Right atrium auricular region (tissue), 2 donors: ENCODE data around the gene ZP1. TPM values are rescaled to one million over a fixed set of nuclear protein-coding genes. Genes with fewer than 3 reads are reported as not detected.
"Not testable (repeated sequence)": the region's sequence is repeated elsewhere in the genome, so short reads cannot be mapped to it uniquely, and the experiment has no call there.

ENCODE experiments used
- DNase-seq: peaks from one replicate; pipeline ENCODE4 v3.0.0-alpha.2; 2019; ENCODE audit warnings: low spot score
- H3K27ac ChIP-seq, 2 donors: fragments of 200-600 bp; sonication (generic); 1 replicate in 1 of 2; 2 replicates in 1 of 2; pipeline ENCODE4 v1.5.1; 2016 to 2019
- H3K27me3 ChIP-seq, 2 donors: fragments of 200-600 bp; sonication (generic); one replicate each; pipeline versions ENCODE4 v1.5.1 to v1.6.0; 2017 to 2019
- H3K36me3 ChIP-seq: fragments of 200-600 bp; sonication (generic); one replicate; pipeline ENCODE4 v1.5.1; 2016
- H3K4me1 ChIP-seq, 2 donors: fragments of 200-600 bp; sonication (generic); one replicate each; pipeline versions ENCODE4 v1.5.1 to v1.6.0; 2017 to 2019
- H3K4me3 ChIP-seq, 2 donors: fragments of 200-600 bp; sonication (generic); 1 replicate in 1 of 2; 2 replicates in 1 of 2; pipeline ENCODE4 v1.5.1; 2017 to 2019; ENCODE audit warnings: mild to moderate bottlenecking in 1 of 2, moderate library complexity in 1 of 2
- H3K9me3 ChIP-seq, 2 donors: fragments of 200-600 bp; sonication (generic); one replicate each; pipeline ENCODE4 v1.5.1; 2019
- CTCF ChIP-seq, 2 donors: fragments of 200-600 bp; sonication (generic); IDR thresholded peaks; one replicate each; pipeline ENCODE4 v1.5.1; 2019; ENCODE audit warnings: antibody characterized with exemption in 2 of 2
- total RNA-seq, 2 donors: library from RNA; depleted of rRNA; stranded (reverse); fragments of >200 nt; gene quantifications; one replicate each; pipeline ENCODE4 v1.1.0, GENCODE V29; 2016

Gene ZP1
- total RNA-seq, 2 donors from 2014 or later = not detected

GRCh38 chr11:60905551-60906113, 38.3 kb downstream of the ZP1 start:
- peaks cover 0 to 27% of the 10 kb centered on the region in 2 donors for H3K4me1 ChIP-seq
- H3K36me3 ChIP-seq = peaks cover 26% of the 10 kb centered on the region
- no peaks in the 10 kb centered on the region for H3K27me3 ChIP-seq
- peak overlapping the region; percentile 92 to 100 for H3K4me3 ChIP-seq
- no peaks in the 10 kb centered on the region for H3K9me3 ChIP-seq
- no peak for DNase-seq
- TF ChIP-seq CTCF (IDR thresholded peaks at IDR 0.05) = no peak
- H3K27ac ChIP-seq = peak overlapping the region; percentile 89 to 97

- Histone ChIP-seq H3K27me3 (no peaks in the 10 kb centered on the region), H3K4me1 (peaks cover 0 to 33% of the 10 kb centered on the region in 2 donors), H3K4me3 (peak within 1 kb of the TSS; percentile 92 to 100), H3K36me3 (peaks cover 19% of the 10 kb centered on the region), H3K9me3 (no peaks in the 10 kb centered on the region), H3K27ac (peak within 1 kb of the TSS; percentile 89 to 97)
- peak; percentile 97 for DNase-seq
- TF ChIP-seq CTCF (IDR thresholded peaks at IDR 0.05) = no peak
These were observed 39.0 kb downstream of the ZP1 start, which contains the start of gene PRPF19 for GRCh38 chr11:60906132-60906972. PRPF19 (minus strand) TSS chr11:60906585; CDS start chr11:60906382, 203 bp downstream.

- no peaks in the 10 kb centered on the region for H3K36me3 ChIP-seq
- H3K9me3 ChIP-seq = no peaks in the 10 kb centered on the region
- DNase-seq = no peak
- no peak overlapping the region for H3K27ac ChIP-seq
- H3K4me1 ChIP-seq = peaks cover 0 to 49% of the 10 kb centered on the region in 2 donors
- no peak overlapping the region for H3K4me3 ChIP-seq
- H3K27me3 ChIP-seq = no peaks in the 10 kb centered on the region
- no peak for TF ChIP-seq CTCF (IDR thresholded peaks at IDR 0.05)
These were observed 41.5 kb downstream of the ZP1 start for GRCh38 chr11:60908803-60909202.

- not testable (repeated sequence) for H3K9me3 ChIP-seq, DNase-seq, H3K4me3 ChIP-seq, H3K27ac ChIP-seq, H3K36me3 ChIP-seq, H3K27me3 ChIP-seq
- H3K4me1 ChIP-seq = peaks cover 0 to 42% of the 10 kb centered on the region in 2 donors
These were observed 42.4 kb downstream of the ZP1 start for GRCh38 chr11:60909680-60910280.

GRCh38 chr11:60910281-60910687, 42.9 kb downstream of the ZP1 start:
- H3K27me3 ChIP-seq = no peaks in the 10 kb centered on the region
- H3K4me1 ChIP-seq = peaks cover 0 to 42% of the 10 kb centered on the region in 2 donors

More at GRCh38 chr11:60910281-60910687, 42.9 kb downstream of the ZP1 start:
- Histone ChIP-seq H3K9me3 (no peaks in the 10 kb centered on the region), H3K36me3 (no peaks in the 10 kb centered on the region), H3K27ac (no peak overlapping the region), H3K4me3 (no peak overlapping the region)
- no peak for DNase-seq
- TF ChIP-seq CTCF (IDR thresholded peaks at IDR 0.05) = no peak
